Lower leg skin (tissue), 4 donors: ENCODE data around the gene LIME1. TPM values are rescaled to one million over a fixed set of nuclear protein-coding genes. Genes with fewer than 3 reads are reported as not detected.

Source experiments
- DNase-seq, 2 donors: peaks; one replicate each; pipeline ENCODE4 v3.0.0-alpha.2; 2019; ENCODE audit warnings: low spot score in 2 of 2
- H3K4me3 ChIP-seq: fragments of 200-600 bp; sonication (generic); 2 replicates; pipeline ENCODE4 v1.5.1; 2017; ENCODE audit warnings: mild to moderate bottlenecking, low read depth; ENCODE audit not compliant: poor library complexity, severe bottlenecking
- CTCF ChIP-seq, 3 donors: fragments of 450-650 bp; IDR thresholded peaks; one replicate each; pipeline ENCODE4 v1.5.1; 2016; ENCODE audit warnings: antibody characterized with exemption in 3 of 3, mild to moderate bottlenecking in 3 of 3, moderate library complexity in 2 of 3
- POLR2A ChIP-seq, 2 donors: fragments of 450-650 bp; IDR thresholded peaks; one replicate each; pipeline ENCODE4 v1.6.1; 2016 to 2017; ENCODE audit warnings: antibody characterized with exemption in 2 of 2, mild to moderate bottlenecking in 1 of 2, moderate library complexity in 1 of 2
- WGBS, 2 donors: methylation state at CpG; one replicate each; pipeline ENCODE4 v1.1.5; 2018; 5-methylcytosine and 5-hydroxymethylcytosine counted together
- intact Hi-C: fragments of 100-400 bp; cut with DNase I; formaldehyde crosslinking; loops from one replicate; pipeline ENCODE4 v1.15.0; 2023; ENCODE audit warnings: low total_unique reads
- total RNA-seq, 4 donors: library from RNA; depleted of rRNA; stranded (reverse); fragments of >200 nt; gene quantifications; one replicate each; pipeline ENCODE4 v1.1.0, GENCODE V29; 2016

LIME1 gene
- total RNA-seq, 4 donors from 2014 or later: 17.8 to 26.3 (median 21.8) TPM

- intact Hi-C loops: loop anchor here (10.0 kb wide), 1 partner anchor 193 kb away; the partner anchor contains the start of gene SAMD10
- TF ChIP-seq POLR2A (IDR thresholded peaks at IDR 0.05) (no peak), CTCF (IDR thresholded peaks at IDR 0.05) (no peak)
- H3K4me3 ChIP-seq: no peak overlapping the region
- 80% methylated on average over 17 of the region's 18 CpGs for WGBS, 2 donors
- no peak for DNase-seq
Measured at GRCh38 chr20:63782051-63782471, 45.6 kb downstream of the LIME1 start.

- no peak for TF ChIP-seq POLR2A (IDR thresholded peaks at IDR 0.05)
- TF ChIP-seq CTCF (IDR thresholded peaks at IDR 0.05): no peak
- intact Hi-C loops: loop anchor here (10.0 kb wide), 1 partner anchor 192 kb away; the partner anchor contains the start of gene SAMD10
- WGBS, 2 donors: 87 to 90% methylated on average over 6 to 12 of the region's 12 CpGs
Measured at GRCh38 chr20:63782521-63782971, 46.1 kb downstream of the LIME1 start.

DNA sequence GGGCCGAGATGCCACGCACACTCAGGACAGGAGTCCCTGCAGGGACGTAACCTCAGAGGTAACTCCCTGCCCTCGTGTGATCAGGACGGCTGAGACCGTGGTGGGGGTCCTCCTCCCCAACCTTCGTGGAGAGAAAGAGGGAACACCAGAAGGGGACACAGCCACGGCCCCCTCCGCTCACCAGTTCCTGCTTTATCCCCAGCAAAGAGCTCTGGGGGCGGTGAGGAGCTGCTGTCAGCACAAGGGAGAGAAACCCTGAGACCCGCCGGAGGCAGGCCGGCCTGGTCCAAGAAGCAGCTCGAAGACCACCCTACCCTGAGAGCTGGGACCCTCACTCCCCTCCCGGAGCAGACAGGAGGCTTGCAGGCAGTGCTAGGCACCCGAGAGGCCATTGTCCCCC, 47.5 kb downstream of the LIME1 start:
- intact Hi-C loops: loop anchor here (10.0 kb wide), 1 partner anchor 191 kb away; the partner anchor contains the start of gene SAMD10
- 88 to 89% methylated on average over 16 of the region's 16 CpGs for WGBS, 2 donors
- no peak for TF ChIP-seq POLR2A (IDR thresholded peaks at IDR 0.05)
- DNase-seq: no peak
- no peak overlapping the region for H3K4me3 ChIP-seq

More at GRCh38 chr20:63782521-63782971, 46.1 kb downstream of the LIME1 start:
- DNase-seq: no peak
- no peak overlapping the region for H3K4me3 ChIP-seq

DNA sequence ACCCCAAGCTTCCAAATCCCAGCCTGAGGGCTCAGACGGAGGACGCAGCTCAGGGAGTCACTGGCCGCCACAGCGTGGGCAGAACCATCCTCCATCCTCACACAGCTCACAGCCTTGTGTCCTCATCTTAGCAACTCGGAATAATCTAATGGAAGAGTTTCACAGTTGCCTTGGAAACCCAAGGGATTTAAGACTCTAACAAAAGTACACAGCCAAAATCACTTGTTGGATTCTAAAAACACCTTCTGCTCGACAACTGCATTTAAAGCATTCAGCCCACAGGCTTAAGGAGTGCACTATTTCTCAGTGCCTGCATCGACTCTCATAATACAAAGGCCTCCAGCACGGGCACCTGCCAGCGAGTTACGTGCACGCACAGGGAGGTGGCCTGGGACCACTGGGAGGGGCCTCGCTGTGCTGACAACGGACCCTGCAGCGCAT, 49.2 kb downstream of the LIME1 start:
- intact Hi-C loops: loop anchor here (10.0 kb wide), 1 partner anchor 189 kb away; the partner anchor contains the start of gene SAMD10
- no peak for TF ChIP-seq CTCF (IDR thresholded peaks at IDR 0.05)
- TF ChIP-seq POLR2A (IDR thresholded peaks at IDR 0.05): no peak
- no peak overlapping the region for H3K4me3 ChIP-seq
- DNase-seq: no peak
- 72 to 75% methylated on average over 14 of the region's 14 CpGs for WGBS, 2 donors

DNA sequence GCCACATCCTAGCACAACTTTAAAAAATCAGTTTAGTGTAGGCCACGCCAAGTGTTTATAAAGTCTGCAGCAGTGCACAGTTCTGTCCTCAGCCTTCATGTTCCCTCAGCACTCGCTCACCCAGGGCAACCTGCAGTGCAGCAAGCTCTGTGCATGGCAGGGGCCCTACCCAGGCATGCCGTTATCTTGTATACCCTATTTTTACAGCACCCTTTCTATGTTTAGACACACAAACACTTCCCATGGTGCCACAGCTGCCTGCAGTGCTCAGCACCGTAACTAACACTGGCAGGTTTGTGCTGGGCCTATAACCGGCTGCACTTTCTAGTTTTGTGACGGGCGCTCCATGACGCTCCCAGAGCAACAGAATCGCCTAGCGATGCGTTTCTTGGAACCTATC, 50.8 kb downstream of the LIME1 start:
- H3K4me3 ChIP-seq: no peak overlapping the region
- 87 to 91% methylated on average over 11 of the region's 11 CpGs for WGBS, 2 donors
- no peak for TF ChIP-seq POLR2A (IDR thresholded peaks at IDR 0.05)
- no peak for TF ChIP-seq CTCF (IDR thresholded peaks at IDR 0.05)
- no peak for DNase-seq
- intact Hi-C loops: loop anchor here (10.0 kb wide), 1 partner anchor 187 kb away; the partner anchor contains the start of gene SAMD10

GRCh38 chr20:63787749-63788148, 51.3 kb downstream of the LIME1 start:
- no peak overlapping the region for H3K4me3 ChIP-seq

More at GRCh38 chr20:63787749-63788148, 51.3 kb downstream of the LIME1 start:
- intact Hi-C loops: loop anchor here (10.0 kb wide), 1 partner anchor 187 kb away; the partner anchor contains the start of gene SAMD10
- DNase-seq: no peak
- WGBS, 2 donors: 86 to 87% methylated on average over 16 of the region's 16 CpGs
- TF ChIP-seq POLR2A (IDR thresholded peaks at IDR 0.05): no peak
- TF ChIP-seq CTCF (IDR thresholded peaks at IDR 0.05): no peak

Other genes starting within 250 kb of the LIME1 start
- gene EEF1A2, start 237.6 kb upstream of the LIME1 start, total RNA-seq: 10 to 100 TPM; 13.3 to 26.8 (median 22.9) TPM
- gene PPDPF, start 215.9 kb upstream of the LIME1 start, total RNA-seq: 100 to 1,000 TPM; 122 to 426 (median 348) TPM
- 100 to 1,000 TPM in 1 of 4 donors, 10 to 100 TPM in 3; 72.4 to 101 (median 79.9) TPM for gene PTK6, start 199.3 kb upstream of the LIME1 start, total RNA-seq
- gene SRMS, start 188.9 kb upstream of the LIME1 start, total RNA-seq: under 1 TPM in 3 of 4 donors, not detected in 1; 0.16 to 0.59 (median 0.37) TPM
- gene FNDC11, start 182.5 kb upstream of the LIME1 start, total RNA-seq: under 1 TPM in 2 of 4 donors, not detected in 2; 0.12 to 0.39 TPM
- gene HELZ2, start 162.4 kb upstream of the LIME1 start, total RNA-seq: 10 to 100 TPM; 26.9 to 35.4 (median 28.6) TPM
- gene GMEB2, start 109.6 kb upstream of the LIME1 start, total RNA-seq: 10 to 100 TPM; 11.9 to 18.3 (median 13.7) TPM
- gene STMN3, start 83.2 kb upstream of the LIME1 start, total RNA-seq: 10 to 100 TPM in 3 of 4 donors, 1 to 10 TPM in 1; 9.4 to 23.0 (median 12.0) TPM
- gene RTEL1, start 78.4 kb upstream of the LIME1 start, total RNA-seq: 10 to 100 TPM in 3 of 4 donors, 1 to 10 TPM in 1; 8.5 to 38.3 (median 12.7) TPM
- 10 to 100 TPM in 2 of 4 donors, 1 to 10 TPM in 2; 3.0 to 49.5 (median 12.1) TPM for gene TNFRSF6B, start 40.0 kb upstream of the LIME1 start, total RNA-seq
- 10 to 100 TPM; 20.7 to 42.6 (median 34.7) TPM for gene ARFRP1, start 28.7 kb upstream of the LIME1 start, total RNA-seq
- gene ZGPAT, start 28.6 kb upstream of the LIME1 start, total RNA-seq: 10 to 100 TPM; 34.4 to 44.7 (median 35.9) TPM
- gene SLC2A4RG, start 3.1 kb downstream of the LIME1 start, total RNA-seq: 100 to 1,000 TPM in 2 of 4 donors, 10 to 100 TPM in 2; 79.9 to 127 (median 96.2) TPM
- gene ZBTB46, start 94.6 kb downstream of the LIME1 start, total RNA-seq: 1 to 10 TPM; 1.2 to 6.7 (median 5.7) TPM
- not detected for gene ABHD16B, start 124.8 kb downstream of the LIME1 start, total RNA-seq
- gene TPD52L2, start 128.6 kb downstream of the LIME1 start, total RNA-seq: 100 to 1,000 TPM in 2 of 4 donors, 10 to 100 TPM in 2; 85.9 to 101 (median 94.7) TPM
- 10 to 100 TPM; 40.6 to 59.7 (median 49.7) TPM for gene DNAJC5, start 158.5 kb downstream of the LIME1 start, total RNA-seq
- 10 to 100 TPM; 28.1 to 44.3 (median 33.6) TPM for gene UCKL1, start 219.8 kb downstream of the LIME1 start, total RNA-seq
- 10 to 100 TPM; 15.3 to 19.8 (median 16.7) TPM for gene ZNF512B, start 233.3 kb downstream of the LIME1 start, total RNA-seq
- gene SAMD10, start 243.0 kb downstream of the LIME1 start, total RNA-seq: 10 to 100 TPM in 3 of 4 donors, 1 to 10 TPM in 1; 8.1 to 11.3 (median 10.6) TPM
- gene PRPF6, start 244.5 kb downstream of the LIME1 start, total RNA-seq: 10 to 100 TPM; 66.8 to 88.3 (median 79.1) TPM